GM12865 (cell line): ENCODE results near the gene ZBTB7C.
A peak's percentile ranks its signal among the peaks of the same experiment; 100 is the strongest.

Source experiments
- DNase-seq: peaks from one replicate; pipeline ENCODE4 v3.0.0; 2010; ENCODE audit warnings: low read depth
- H3K4me3 ChIP-seq: 2 replicates; pipeline ENCODE4 v1.5.1; 2011; ENCODE audit warnings: mild to moderate bottlenecking, low read depth, low read length, control low read depth
- TF ChIP-seq, protein P1 (sequence below): IDR thresholded peaks from 2 replicates; pipeline ENCODE4 v1.5.1; 2011; ENCODE audit warnings: low read length, control low read depth, low read depth, inconsistent platforms; ENCODE audit not compliant: insufficient read depth; ENCODE audit errors: missing control alignments

ZBTB7C gene

DNA sequence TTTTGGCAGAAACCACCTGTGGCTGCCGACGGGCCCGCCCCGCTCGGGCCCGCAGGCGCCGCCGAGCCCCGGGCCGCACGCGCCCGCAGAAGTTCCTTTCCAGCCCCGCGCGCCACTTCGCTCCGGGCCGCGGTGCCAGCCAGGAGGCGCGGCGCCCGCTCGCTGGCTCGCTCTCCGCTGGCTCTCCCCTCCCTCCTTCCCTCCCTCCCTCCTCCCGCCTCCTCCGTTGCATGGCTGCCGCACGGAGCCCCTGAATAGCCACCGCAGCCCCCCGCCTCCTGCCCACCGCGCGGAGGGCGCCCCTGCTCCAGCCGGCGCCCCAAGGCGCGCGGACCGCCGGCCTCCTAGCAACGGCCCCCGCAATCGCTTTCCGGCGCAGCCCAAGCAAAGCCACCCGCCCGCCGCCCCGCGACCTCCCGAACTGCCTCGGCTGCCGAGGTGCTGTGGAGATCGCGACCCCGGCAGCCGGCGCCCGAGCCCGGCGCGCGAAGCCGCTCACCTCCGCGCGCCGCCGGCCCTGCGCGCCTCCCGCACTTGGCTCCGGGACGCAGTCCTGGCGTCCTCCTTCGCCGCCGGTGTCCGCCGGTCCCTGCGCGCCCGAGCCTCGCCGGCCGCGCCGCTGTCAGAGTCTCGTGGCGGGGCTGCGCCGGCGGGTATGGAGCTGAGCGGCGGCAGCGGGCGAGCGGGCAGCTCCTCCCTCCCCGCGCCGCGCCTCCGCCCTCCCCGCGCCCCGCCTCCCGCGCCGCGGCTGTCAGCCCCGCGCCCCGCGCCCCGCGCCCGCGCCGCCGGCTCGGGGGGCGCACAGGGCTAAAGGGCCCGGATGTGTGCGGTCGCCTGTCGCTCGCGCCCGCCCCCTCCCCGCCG is at the start of gene ZBTB7C:
ZBTB7C (minus strand) TSS at position 657 of the 864 bp plus-strand sequence.
- TF ChIP-seq, protein P1, sequence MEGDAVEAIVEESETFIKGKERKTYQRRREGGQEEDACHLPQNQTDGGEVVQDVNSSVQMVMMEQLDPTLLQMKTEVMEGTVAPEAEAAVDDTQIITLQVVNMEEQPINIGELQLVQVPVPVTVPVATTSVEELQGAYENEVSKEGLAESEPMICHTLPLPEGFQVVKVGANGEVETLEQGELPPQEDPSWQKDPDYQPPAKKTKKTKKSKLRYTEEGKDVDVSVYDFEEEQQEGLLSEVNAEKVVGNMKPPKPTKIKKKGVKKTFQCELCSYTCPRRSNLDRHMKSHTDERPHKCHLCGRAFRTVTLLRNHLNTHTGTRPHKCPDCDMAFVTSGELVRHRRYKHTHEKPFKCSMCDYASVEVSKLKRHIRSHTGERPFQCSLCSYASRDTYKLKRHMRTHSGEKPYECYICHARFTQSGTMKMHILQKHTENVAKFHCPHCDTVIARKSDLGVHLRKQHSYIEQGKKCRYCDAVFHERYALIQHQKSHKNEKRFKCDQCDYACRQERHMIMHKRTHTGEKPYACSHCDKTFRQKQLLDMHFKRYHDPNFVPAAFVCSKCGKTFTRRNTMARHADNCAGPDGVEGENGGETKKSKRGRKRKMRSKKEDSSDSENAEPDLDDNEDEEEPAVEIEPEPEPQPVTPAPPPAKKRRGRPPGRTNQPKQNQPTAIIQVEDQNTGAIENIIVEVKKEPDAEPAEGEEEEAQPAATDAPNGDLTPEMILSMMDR, result no peak
- peak within 1 kb of the TSS; percentile 58 for H3K4me3 ChIP-seq
- DNase-seq, result no peak

DNA sequence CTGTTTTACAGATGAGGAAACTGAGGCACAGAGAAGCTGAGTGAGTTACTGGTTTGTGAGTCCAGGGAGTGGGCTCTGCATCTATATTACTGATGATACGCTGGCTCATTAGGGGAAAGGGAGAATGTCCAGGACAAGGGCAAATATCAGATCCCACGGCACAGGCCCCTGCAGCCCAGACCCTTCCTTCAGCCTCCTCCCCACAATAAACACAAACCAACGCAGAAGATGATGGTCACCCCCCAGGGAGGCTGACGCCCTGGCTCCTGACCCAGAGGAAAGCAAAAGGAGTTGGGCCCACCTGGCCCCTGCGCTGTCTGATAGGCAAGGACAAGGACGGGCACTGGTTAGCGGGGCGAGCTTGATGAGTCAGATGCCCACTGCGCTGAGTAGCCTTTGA is 47.7 kb upstream of the ZBTB7C start:
- TF ChIP-seq, protein P1, result no peak
- DNase-seq, result no peak
- H3K4me3 ChIP-seq, result no peak overlapping the region

- TF ChIP-seq, protein P1, result no peak
- no peak overlapping the region for H3K4me3 ChIP-seq
- DNase-seq, result no peak
Measured at GRCh38 chr18:48455555-48456478, 46.6 kb upstream of the ZBTB7C start.

GRCh38 chr18:48454261-48454757 is 45.1 kb upstream of the ZBTB7C start:
- TF ChIP-seq, protein P1, result no peak
- no peak for DNase-seq
- no peak overlapping the region for H3K4me3 ChIP-seq

DNA sequence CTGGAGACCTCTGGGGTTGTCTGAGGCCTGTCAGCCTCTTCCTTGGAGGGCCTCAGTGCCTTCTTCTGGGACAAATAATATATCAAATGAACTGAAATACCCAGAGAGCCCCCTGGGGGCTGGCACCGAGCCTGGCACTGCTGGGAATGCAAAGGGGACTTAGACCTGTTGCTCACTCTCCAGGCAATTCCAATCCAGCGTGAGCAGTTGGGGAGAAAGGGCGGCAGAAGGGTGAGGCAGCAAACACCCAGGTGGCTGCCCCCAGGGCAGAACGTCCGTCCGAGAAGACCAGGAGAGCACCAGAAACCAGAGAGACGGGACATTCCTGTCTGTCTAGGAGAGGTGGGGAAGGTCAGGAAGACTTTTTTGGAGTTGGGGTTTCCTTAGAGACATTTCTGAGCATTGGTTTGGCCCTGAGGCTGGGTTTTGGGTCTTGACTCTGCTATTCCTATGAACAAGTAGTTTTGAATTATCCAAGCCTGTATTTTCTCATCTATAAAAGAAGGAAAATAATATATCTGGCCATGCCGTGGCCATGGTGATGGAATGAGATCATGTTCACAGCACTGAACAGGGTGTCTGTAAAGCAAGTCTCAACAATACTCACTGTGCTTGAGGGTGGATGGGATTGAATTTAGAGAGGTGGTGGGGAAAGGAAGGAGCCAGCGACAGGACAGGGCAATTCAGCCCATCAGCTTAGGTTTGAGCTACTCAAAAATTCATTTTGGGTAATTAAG is 44.3 kb upstream of the ZBTB7C start:
- TF ChIP-seq, protein P1, result no peak
- H3K4me3 ChIP-seq, result no peak overlapping the region
- no peak for DNase-seq

- DNase-seq, result no peak
- TF ChIP-seq, protein P1, result no peak
- H3K4me3 ChIP-seq, result no peak overlapping the region
Measured at GRCh38 chr18:48452861-48453323, 43.7 kb upstream of the ZBTB7C start.
